HepG2 (cell line): ENCODE data around the gene PRKAR1B. TPM values are rescaled to one million over a fixed set of nuclear protein-coding genes. Genes with fewer than 3 reads are reported as not detected.
A peak's percentile ranks its signal among the peaks of the same experiment; 100 is the strongest.

ENCODE experiments used
- BRD4 ChIP-seq: sonication (generic); formaldehyde crosslinking; IDR thresholded peaks from 2 replicates; pipeline ENCODE4 v1.4.0; 2020; ENCODE audit warnings: missing genetic modification reagents
- CREBL2 ChIP-seq: sonication (generic); formaldehyde crosslinking; IDR thresholded peaks from 2 replicates; pipeline ENCODE4 v1.8.1; 2023; ENCODE audit warnings: missing genetic modification reagents, mild to moderate bottlenecking, borderline replicate concordance
- ELF4 ChIP-seq: sonication (generic); formaldehyde crosslinking; IDR thresholded peaks from 2 replicates; pipeline ENCODE4 v1.5.0; 2020; ENCODE audit warnings: missing genetic modification reagents, mild to moderate bottlenecking, moderate library complexity, borderline replicate concordance
- HOXA9 ChIP-seq: sonication (generic); formaldehyde crosslinking; IDR thresholded peaks from 2 replicates; pipeline ENCODE4 v1.8.1; 2022; ENCODE audit warnings: missing genetic modification reagents, mild to moderate bottlenecking, moderate library complexity, borderline replicate concordance
- KMT2A ChIP-seq: sonication (generic); formaldehyde crosslinking; IDR thresholded peaks from 2 replicates; pipeline ENCODE4 v1.4.0; 2020; ENCODE audit warnings: missing genetic modification reagents
- MAF1 ChIP-seq: sonication (generic); formaldehyde crosslinking; IDR thresholded peaks from 2 replicates; pipeline ENCODE4 v1.5.0; 2020; ENCODE audit warnings: missing genetic modification reagents, borderline replicate concordance
- MBD4 ChIP-seq: IDR thresholded peaks from 2 replicates; pipeline ENCODE4 v1.6.1; 2012; ENCODE audit warnings: low read length, inconsistent platforms, borderline replicate concordance
- NR2F1 ChIP-seq, 2 experiments: fragments of 450-650 bp in 1 of 2; formaldehyde crosslinking in 1 of 2; IDR thresholded peaks; 2 replicates each; pipeline versions ENCODE4 v1.5.0 to v1.6.1; 2016 to 2020; ENCODE audit warnings: mild to moderate bottlenecking in 1 of 2, missing compliant biosample characterization in 1 of 2, missing genetic modification reagents in 1 of 2, moderate library complexity in 1 of 2
- PBX2 ChIP-seq: IDR thresholded peaks from 2 replicates; pipeline ENCODE4 v1.6.1; 2016; ENCODE audit warnings: control low read depth
- POLR2A ChIP-seq, 2 experiments: IDR thresholded peaks; 2 replicates each; pipeline ENCODE4 v1.6.1; 2011; ENCODE audit warnings: low read depth in 2 of 2, low read length in 2 of 2, mild to moderate bottlenecking in 1 of 2, moderate library complexity in 1 of 2; ENCODE audit not compliant: insufficient read depth in 1 of 2
- POLR2AphosphoS2 ChIP-seq: IDR thresholded peaks from 2 replicates; pipeline ENCODE4 v1.6.1; 2011; ENCODE audit warnings: low read depth, low read length, improper control_type of control experiment
- RERE ChIP-seq: IDR thresholded peaks from 2 replicates; pipeline ENCODE4 v1.6.1; 2016; ENCODE audit warnings: low read depth, missing genetic modification reagents, missing compliant biosample characterization
- TCF12 ChIP-seq, 2 experiments: fragments of 450-650 bp in 1 of 2; sonication (generic) in 1 of 2; formaldehyde crosslinking in 1 of 2; IDR thresholded peaks; 2 replicates each; pipeline versions ENCODE4 v1.6.1 to v1.8.0; 2017 to 2022; ENCODE audit warnings: antibody characterized with exemption in 1 of 2, mild to moderate bottlenecking in 1 of 2, missing genetic modification reagents in 1 of 2, moderate library complexity in 1 of 2
- TCF7L2 ChIP-seq: IDR thresholded peaks from 2 replicates; pipeline ENCODE4 v1.6.1; 2011; ENCODE audit warnings: mild to moderate bottlenecking, low read depth, low read length, moderate library complexity
- ZNF281 ChIP-seq: sonication (generic); formaldehyde crosslinking; IDR thresholded peaks from 2 replicates; pipeline ENCODE4 v1.4.0; 2020; ENCODE audit warnings: missing genetic modification reagents, borderline replicate concordance
- ZNF784 ChIP-seq: sonication (generic); formaldehyde crosslinking; IDR thresholded peaks from 2 replicates; pipeline ENCODE4 v1.5.1; 2020; ENCODE audit warnings: missing genetic modification reagents, mild to moderate bottlenecking, borderline replicate concordance
- polyA plus RNA-seq, 8 experiments: library from polyadenylated mRNA; depleted of rRNA in 3 of 8; stranded (reverse) in 7 of 8; unstranded in 1 of 8; fragments of >200 nt; fragmentation: Illumina TruSeq in 4 of 8; extraction: Trizol in 4 of 8; gene quantifications; 2 replicates each; pipeline versions ENCODE4 v1.2.1 to v1.2.3, GENCODE V29; 2011 to 2016; ENCODE audit warnings: low read depth in 4 of 8, missing spikeins in 1 of 8, mixed read lengths in 1 of 8; ENCODE audit not compliant: insufficient read depth in 1 of 8
- total RNA-seq, 5 experiments: library from RNA; depleted of rRNA; stranded (reverse); fragments of >200 nt; fragmentation: Illumina TruSeq; extraction: Trizol; gene quantifications; 2 replicates each; pipeline ENCODE4 v1.2.3, GENCODE V29; 2016; ENCODE audit warnings: low read depth in 1 of 5
- TF ChIP-seq, protein P1 (sequence below): sonication (generic); formaldehyde crosslinking; conservative IDR thresholded peaks from 2 replicates; pipeline ENCODE4 v1.8.0; 2022; ENCODE audit warnings: mild to moderate bottlenecking, moderate library complexity, missing genetic modification reagents

Gene PRKAR1B
- total and polyA plus RNA-seq, 2 of the 13 experiments (the other 11 are each of a cell fraction or from before 2014, with no cell fraction given): 7.9 to 28.2 TPM

DNA sequence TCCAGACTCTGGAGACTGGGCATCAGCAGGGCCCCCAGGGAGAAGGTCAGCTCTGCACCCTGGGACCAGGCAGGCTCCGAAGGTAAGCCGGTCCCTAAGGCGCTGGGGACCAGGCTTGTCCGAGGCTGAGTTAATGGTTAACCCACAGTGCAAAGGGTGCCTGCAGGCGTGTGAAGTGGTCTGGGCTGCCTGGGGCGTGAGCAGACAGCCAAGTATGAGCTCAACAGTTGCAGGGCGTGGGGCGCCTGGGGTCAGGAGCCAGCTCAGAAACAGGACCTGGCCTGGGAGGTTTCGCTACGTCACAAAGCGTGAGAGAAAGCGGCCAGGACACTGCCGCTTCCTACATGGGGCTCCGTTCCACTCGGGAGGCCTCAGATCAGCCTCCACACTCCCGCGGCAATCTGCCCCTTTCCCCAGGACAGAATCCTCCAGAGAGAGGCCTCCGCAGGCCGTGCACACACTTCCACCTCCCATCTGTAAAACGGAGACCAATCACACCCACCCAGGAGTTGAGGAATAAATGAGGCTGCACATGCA lies 223.4 kb downstream of the PRKAR1B start (continued):
- no peak; the same call in 1 of the 2 replicates for TF ChIP-seq KMT2A (CRISPR knock-in tag)
- TF ChIP-seq ZNF281: no peak
- TF ChIP-seq POLR2AphosphoS2: no peak
- no peak for TF ChIP-seq MAF1 (CRISPR knock-in tag)
- TF ChIP-seq HOXA9 (CRISPR knock-in tag): no peak
- TF ChIP-seq PBX2 (CRISPR knock-in tag): no peak; the same call in 1 of the 2 replicates
- no peak for TF ChIP-seq BRD4
- no peak for TF ChIP-seq ELF4 (CRISPR knock-in tag)
- no peak for TF ChIP-seq ZNF784 (CRISPR knock-in tag)
- no peak for TF ChIP-seq MBD4
- TF ChIP-seq RERE (CRISPR knock-in tag): peak; percentile 95
- TF ChIP-seq POLR2A (IDR thresholded peaks at IDR 0.05; ENCODE audit: insufficient read depth in 1 of 2, low read depth in 2 of 2, low read length in 2 of 2): no peak
- no peak for TF ChIP-seq CREBL2 (CRISPR knock-in tag)
- TF ChIP-seq, protein P1, sequence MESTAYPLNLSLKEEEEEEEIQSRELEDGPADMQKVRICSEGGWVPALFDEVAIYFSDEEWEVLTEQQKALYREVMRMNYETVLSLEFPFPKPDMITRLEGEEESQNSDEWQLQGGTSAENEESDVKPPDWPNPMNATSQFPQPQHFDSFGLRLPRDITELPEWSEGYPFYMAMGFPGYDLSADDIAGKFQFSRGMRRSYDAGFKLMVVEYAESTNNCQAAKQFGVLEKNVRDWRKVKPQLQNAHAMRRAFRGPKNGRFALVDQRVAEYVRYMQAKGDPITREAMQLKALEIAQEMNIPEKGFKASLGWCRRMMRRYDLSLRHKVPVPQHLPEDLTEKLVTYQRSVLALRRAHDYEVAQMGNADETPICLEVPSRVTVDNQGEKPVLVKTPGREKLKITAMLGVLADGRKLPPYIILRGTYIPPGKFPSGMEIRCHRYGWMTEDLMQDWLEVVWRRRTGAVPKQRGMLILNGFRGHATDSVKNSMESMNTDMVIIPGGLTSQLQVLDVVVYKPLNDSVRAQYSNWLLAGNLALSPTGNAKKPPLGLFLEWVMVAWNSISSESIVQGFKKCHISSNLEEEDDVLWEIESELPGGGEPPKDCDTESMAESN (CRISPR knock-in tag): no peak
- peak; percentile 68 to 81 for TF ChIP-seq NR2F1 (CRISPR knock-in tag; IDR thresholded peaks at IDR 0.05)
- TF ChIP-seq TCF7L2: no peak
- TF ChIP-seq TCF12 (IDR thresholded peaks at IDR 0.05): no peak
- no peak for TF ChIP-seq TCF12 (CRISPR knock-in tag; IDR thresholded peaks at IDR 0.05)
